Measurements from ENCODE around the gene WDFY4. TPM values are rescaled to one million over a fixed set of nuclear protein-coding genes. Genes with fewer than 3 reads are reported as not detected.

The WDFY4 gene
- total and polyA plus RNA-seq, 2 of the 13 experiments (the other 11 are each of a cell fraction or from before 2014, with no cell fraction given), result not detected

- BruUV-seq (replicated peaks), result no TSS peak
- intact Hi-C loops (cut with micrococcal nuclease; ENCODE audit: unreplicated experiment) (no loop called here), in situ Hi-C loops (cut with HindIII; ENCODE audit: extremely low pct_ligation_motif_present, low pct_unique_long_range_greater_than_20kb) (no loop called here)
- H3K4me2 ChIP-seq (ENCODE audit: low read depth, low read length), result no peak overlapping the region
- no peaks in the 10 kb centered on the region for H3K79me2 ChIP-seq (ENCODE audit: insufficient read depth, low read length)
- ChIA-PET POLR2A (no interaction called here), CTCF (ENCODE audit: low intra/inter-chr PET ratio, low total read pairs) (no interaction called here)
- no peak for ATAC-seq
- no peaks in the 10 kb centered on the region for H3K9me3 ChIP-seq (ENCODE audit: low read length)
- H4K20me1 ChIP-seq (ENCODE audit: insufficient read depth, low read length), result no peaks in the 10 kb centered on the region
- no peak overlapping the region for H3K9ac ChIP-seq (ENCODE audit: insufficient read depth, low read depth, low read length)
- no peak overlapping the region for H3K4me3 ChIP-seq (replicated peaks in 1 of 3; ENCODE audit: insufficient read depth in 1 of 3, low read depth in 2 of 3, low read length in 3 of 3)
- FAIRE-seq, result no peak
- no peak overlapping the region for H2AFZ ChIP-seq (ENCODE audit: low read length)
- no peaks in the 10 kb centered on the region for H3K36me3 ChIP-seq (replicated peaks in 1 of 2; ENCODE audit: control insufficient read depth in 1 of 2, insufficient read depth in 2 of 2, low read length in 2 of 2)
- no peak for DNase-seq (ENCODE audit: low spot score)
- 10% methylated on average over 3 of the region's 3 CpGs for WGBS (ENCODE audit: low lambda C conversion rate)
- no peaks in the 10 kb centered on the region for H3K4me1 ChIP-seq (ENCODE audit: insufficient read depth, low read length)
- H3K27me3 ChIP-seq (ENCODE audit: control insufficient read depth in 1 of 2, insufficient read depth in 2 of 2, low read length in 2 of 2), result peaks cover 2% of the 10 kb centered on the region in 2 experiments; a peak in 1 of 5 replicates
- H3K27ac ChIP-seq (ENCODE audit: extremely low read length, insufficient read depth, low read length), result no peak overlapping the region
- TF ChIP-seq ZNF207 (IDR thresholded peaks at IDR 0.05; ENCODE audit: borderline replicate concordance) (no peak), HNRNPUL1 (IDR thresholded peaks at IDR 0.05; ENCODE audit: low read depth, low read length) (no peak), CSRNP1 (CRISPR knock-in tag; IDR thresholded peaks at IDR 0.05) (no peak), UBTF (CRISPR knock-in tag; IDR thresholded peaks at IDR 0.05) (no peak), ZNF7 (CRISPR knock-in tag; IDR thresholded peaks at IDR 0.05) (no peak)
- TF ChIP-seq, protein P1, sequence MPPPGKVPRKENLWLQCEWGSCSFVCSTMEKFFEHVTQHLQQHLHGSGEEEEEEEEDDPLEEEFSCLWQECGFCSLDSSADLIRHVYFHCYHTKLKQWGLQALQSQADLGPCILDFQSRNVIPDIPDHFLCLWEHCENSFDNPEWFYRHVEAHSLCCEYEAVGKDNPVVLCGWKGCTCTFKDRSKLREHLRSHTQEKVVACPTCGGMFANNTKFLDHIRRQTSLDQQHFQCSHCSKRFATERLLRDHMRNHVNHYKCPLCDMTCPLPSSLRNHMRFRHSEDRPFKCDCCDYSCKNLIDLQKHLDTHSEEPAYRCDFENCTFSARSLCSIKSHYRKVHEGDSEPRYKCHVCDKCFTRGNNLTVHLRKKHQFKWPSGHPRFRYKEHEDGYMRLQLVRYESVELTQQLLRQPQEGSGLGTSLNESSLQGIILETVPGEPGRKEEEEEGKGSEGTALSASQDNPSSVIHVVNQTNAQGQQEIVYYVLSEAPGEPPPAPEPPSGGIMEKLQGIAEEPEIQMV (CRISPR knock-in tag; IDR thresholded peaks at IDR 0.05; ENCODE audit: low read depth), result no peak
- TF ChIP-seq, protein P2, sequence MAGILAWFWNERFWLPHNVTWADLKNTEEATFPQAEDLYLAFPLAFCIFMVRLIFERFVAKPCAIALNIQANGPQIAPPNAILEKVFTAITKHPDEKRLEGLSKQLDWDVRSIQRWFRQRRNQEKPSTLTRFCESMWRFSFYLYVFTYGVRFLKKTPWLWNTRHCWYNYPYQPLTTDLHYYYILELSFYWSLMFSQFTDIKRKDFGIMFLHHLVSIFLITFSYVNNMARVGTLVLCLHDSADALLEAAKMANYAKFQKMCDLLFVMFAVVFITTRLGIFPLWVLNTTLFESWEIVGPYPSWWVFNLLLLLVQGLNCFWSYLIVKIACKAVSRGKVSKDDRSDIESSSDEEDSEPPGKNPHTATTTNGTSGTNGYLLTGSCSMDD (CRISPR knock-in tag; IDR thresholded peaks at IDR 0.05), result no peak
Observed at GRCh38 chr10:48636901-48637300, 47.8 kb upstream of the WDFY4 start.

Measured in HepG2 (cell line).